GM18502 (cell line): ENCODE results near the gene LMTK2.

Experiments
- ATAC-seq: cut with Tn5 transposase; IDR thresholded peaks from one replicate; pipeline ENCODE4 v1.9.1; 2021; ENCODE audit warnings: mild to moderate bottlenecking; ENCODE audit not compliant: unreplicated experiment, poor library complexity

The LMTK2 gene

GRCh38 chr7:98214811-98215321 lies 108.2 kb downstream of the LMTK2 start:
- no peak for ATAC-seq

GRCh38 chr7:98215561-98216495 lies 109.2 kb downstream of the LMTK2 start:
- no peak for ATAC-seq

GRCh38 chr7:98216941-98217622 lies 110.4 kb downstream of the LMTK2 start:
- ATAC-seq: no peak

- no peak for ATAC-seq
Measured at GRCh38 chr7:98217623-98218582, 111.2 kb downstream of the LMTK2 start.

GRCh38 chr7:98219382-98219781 lies 112.7 kb downstream of the LMTK2 start:
- ATAC-seq: peak; percentile 44

- ATAC-seq: no peak
Measured at GRCh38 chr7:98221611-98222532, 115.2 kb downstream of the LMTK2 start.

- ATAC-seq: no peak
Measured at GRCh38 chr7:98222533-98223195, 116.0 kb downstream of the LMTK2 start.

GRCh38 chr7:98223351-98223897 lies 116.8 kb downstream of the LMTK2 start:
- no peak for ATAC-seq

GRCh38 chr7:98223898-98224700 lies 117.4 kb downstream of the LMTK2 start:
- no peak for ATAC-seq

GRCh38 chr7:98224701-98225181 lies 118.1 kb downstream of the LMTK2 start:
- ATAC-seq: no peak

GRCh38 chr7:98225913-98226614 lies 119.4 kb downstream of the LMTK2 start:
- no peak for ATAC-seq

- ATAC-seq: no peak
Measured at GRCh38 chr7:98227939-98228338, 121.3 kb downstream of the LMTK2 start.

- ATAC-seq: no peak
Measured at GRCh38 chr7:98228801-98229200, 122.1 kb downstream of the LMTK2 start.

GRCh38 chr7:98229441-98229840 lies 122.8 kb downstream of the LMTK2 start:
- no peak for ATAC-seq

GRCh38 chr7:98229991-98230745 lies 123.5 kb downstream of the LMTK2 start:
- ATAC-seq: no peak
